ENCODE measurements around the gene ERBB4.

ERBB4 gene

GRCh38 chr2:212344131-212344530 is 194.5 kb downstream of the ERBB4 start:
- Mint-ChIP-seq H3K4me1 (no peaks in the 10 kb centered on the region), H3K36me3 (no peaks in the 10 kb centered on the region), H3K27me3 (no peaks in the 10 kb centered on the region), H3K4me3 (no peak overlapping the region), H3K27ac (peak overlapping the region; percentile 9), H3K9me3 (no peaks in the 10 kb centered on the region)
- CTCF ChIA-PET = no interaction called here
- no peak for DNase-seq

- no peak for DNase-seq
- CTCF ChIA-PET = no interaction called here
- Mint-ChIP-seq H3K4me1 (no peaks in the 10 kb centered on the region), H3K27me3 (no peaks in the 10 kb centered on the region), H3K27ac (no peak overlapping the region), H3K9me3 (no peaks in the 10 kb centered on the region), H3K36me3 (no peaks in the 10 kb centered on the region), H3K4me3 (no peak overlapping the region)
Measured at GRCh38 chr2:212343167-212343566, 195.4 kb downstream of the ERBB4 start.

GRCh38 chr2:212337486-212338343 is 200.9 kb downstream of the ERBB4 start:
- Mint-ChIP-seq H3K27me3 (no peaks in the 10 kb centered on the region), H3K36me3 (no peaks in the 10 kb centered on the region), H3K9me3 (no peaks in the 10 kb centered on the region), H3K4me3 (no peak overlapping the region), H3K27ac (no peak overlapping the region), H3K4me1 (no peaks in the 10 kb centered on the region)
- no peak for DNase-seq
- CTCF ChIA-PET = no interaction called here

GRCh38 chr2:212337036-212337435 is 201.6 kb downstream of the ERBB4 start:
- Mint-ChIP-seq H3K27ac (no peak overlapping the region), H3K36me3 (no peaks in the 10 kb centered on the region), H3K4me1 (no peaks in the 10 kb centered on the region), H3K27me3 (no peaks in the 10 kb centered on the region), H3K9me3 (no peaks in the 10 kb centered on the region), H3K4me3 (no peak overlapping the region)
- no peak for DNase-seq
- CTCF ChIA-PET = no interaction called here

GRCh38 chr2:212330263-212330662 is 208.3 kb downstream of the ERBB4 start:
- no peak overlapping the region for H3K4me3 Mint-ChIP-seq
- no peak for DNase-seq
- no peak overlapping the region for H3K27ac Mint-ChIP-seq

GRCh38 chr2:212328712-212329496 is 209.7 kb downstream of the ERBB4 start:
- DNase-seq = no peak
- H3K9me3 Mint-ChIP-seq = no peaks in the 10 kb centered on the region
- H3K4me3 Mint-ChIP-seq = no peak overlapping the region
- no peaks in the 10 kb centered on the region for H3K27me3 Mint-ChIP-seq
- no peaks in the 10 kb centered on the region for H3K36me3 Mint-ChIP-seq
- no peaks in the 10 kb centered on the region for H3K4me1 Mint-ChIP-seq
- CTCF ChIA-PET = no interaction called here
- no peak overlapping the region for H3K27ac Mint-ChIP-seq

More at GRCh38 chr2:212330263-212330662, 208.3 kb downstream of the ERBB4 start:
- H3K36me3 Mint-ChIP-seq = no peaks in the 10 kb centered on the region
- no peaks in the 10 kb centered on the region for H3K9me3 Mint-ChIP-seq
- CTCF ChIA-PET = no interaction called here
- H3K4me1 Mint-ChIP-seq = no peaks in the 10 kb centered on the region
- H3K27me3 Mint-ChIP-seq = no peaks in the 10 kb centered on the region

- Mint-ChIP-seq H3K27ac (no peak overlapping the region), H3K4me3 (no peak overlapping the region), H3K36me3 (no peaks in the 10 kb centered on the region), H3K4me1 (no peaks in the 10 kb centered on the region), H3K9me3 (no peaks in the 10 kb centered on the region), H3K27me3 (no peaks in the 10 kb centered on the region)
- CTCF ChIA-PET = no interaction called here
- no peak for DNase-seq
Measured at GRCh38 chr2:212328136-212328535, 210.5 kb downstream of the ERBB4 start.

- H3K36me3 Mint-ChIP-seq = no peaks in the 10 kb centered on the region
- no peak overlapping the region for H3K27ac Mint-ChIP-seq
- H3K4me3 Mint-ChIP-seq = no peak overlapping the region
- no peak for DNase-seq
- no peaks in the 10 kb centered on the region for H3K9me3 Mint-ChIP-seq
- H3K4me1 Mint-ChIP-seq = no peaks in the 10 kb centered on the region
- H3K27me3 Mint-ChIP-seq = no peaks in the 10 kb centered on the region
- CTCF ChIA-PET = no interaction called here
Measured at GRCh38 chr2:212327171-212327809, 211.3 kb downstream of the ERBB4 start.

- CTCF ChIA-PET = no interaction called here
- H3K27me3 Mint-ChIP-seq = no peaks in the 10 kb centered on the region
Measured at GRCh38 chr2:212318636-212319035, 220.0 kb downstream of the ERBB4 start.

GRCh38 chr2:212314680-212315079 is 223.9 kb downstream of the ERBB4 start:
- no peaks in the 10 kb centered on the region for H3K9me3 Mint-ChIP-seq
- no peak overlapping the region for H3K27ac Mint-ChIP-seq
- no peak overlapping the region for H3K4me3 Mint-ChIP-seq
- no peak for DNase-seq
- no peaks in the 10 kb centered on the region for H3K27me3 Mint-ChIP-seq
- H3K4me1 Mint-ChIP-seq = no peaks in the 10 kb centered on the region
- CTCF ChIA-PET = no interaction called here
- no peaks in the 10 kb centered on the region for H3K36me3 Mint-ChIP-seq

More at GRCh38 chr2:212318636-212319035, 220.0 kb downstream of the ERBB4 start:
- no peak overlapping the region for H3K27ac Mint-ChIP-seq
- H3K4me1 Mint-ChIP-seq = no peaks in the 10 kb centered on the region
- H3K36me3 Mint-ChIP-seq = no peaks in the 10 kb centered on the region
- no peak for DNase-seq
- no peak overlapping the region for H3K4me3 Mint-ChIP-seq
- no peaks in the 10 kb centered on the region for H3K9me3 Mint-ChIP-seq

- Mint-ChIP-seq H3K27ac (no peak overlapping the region), H3K36me3 (no peaks in the 10 kb centered on the region), H3K4me1 (no peaks in the 10 kb centered on the region), H3K27me3 (no peaks in the 10 kb centered on the region), H3K4me3 (no peak overlapping the region), H3K9me3 (no peaks in the 10 kb centered on the region)
- DNase-seq = no peak
- CTCF ChIA-PET = no interaction called here
Measured at GRCh38 chr2:212311807-212312404, 226.7 kb downstream of the ERBB4 start.

- no peak overlapping the region for H3K4me3 Mint-ChIP-seq
- no peak overlapping the region for H3K27ac Mint-ChIP-seq
- H3K9me3 Mint-ChIP-seq = no peaks in the 10 kb centered on the region
- CTCF ChIA-PET = no interaction called here
- H3K36me3 Mint-ChIP-seq = no peaks in the 10 kb centered on the region
- no peaks in the 10 kb centered on the region for H3K4me1 Mint-ChIP-seq
- no peaks in the 10 kb centered on the region for H3K27me3 Mint-ChIP-seq
- DNase-seq = no peak
Measured at GRCh38 chr2:212299943-212300342, 238.7 kb downstream of the ERBB4 start.

- H3K4me3 Mint-ChIP-seq = no peak overlapping the region
- no peaks in the 10 kb centered on the region for H3K9me3 Mint-ChIP-seq
- CTCF ChIA-PET = no interaction called here
- no peaks in the 10 kb centered on the region for H3K27me3 Mint-ChIP-seq
- H3K36me3 Mint-ChIP-seq = no peaks in the 10 kb centered on the region
- no peak for DNase-seq
- no peak overlapping the region for H3K27ac Mint-ChIP-seq
- H3K4me1 Mint-ChIP-seq = no peaks in the 10 kb centered on the region
Measured at GRCh38 chr2:212299333-212299732, 239.3 kb downstream of the ERBB4 start.

- H3K9me3 Mint-ChIP-seq = no peaks in the 10 kb centered on the region
Measured at GRCh38 chr2:212295571-212295970, 243.0 kb downstream of the ERBB4 start.

More at GRCh38 chr2:212295571-212295970, 243.0 kb downstream of the ERBB4 start:
- no peaks in the 10 kb centered on the region for H3K27me3 Mint-ChIP-seq
- H3K4me1 Mint-ChIP-seq = no peaks in the 10 kb centered on the region
- CTCF ChIA-PET = no interaction called here
- no peaks in the 10 kb centered on the region for H3K36me3 Mint-ChIP-seq
- H3K4me3 Mint-ChIP-seq = no peak overlapping the region
- DNase-seq = no peak
- no peak overlapping the region for H3K27ac Mint-ChIP-seq

Measured in activated naive CD4-positive, alpha-beta T cell treated with anti-CD3 and anti-CD28 coated beads, Interleukin-2, amount 10 ng/mL, durations not matched to agents 7 days and 5 days (primary cell).